ENCODE data around the gene PSMB5. TPM values are rescaled to one million over a fixed set of nuclear protein-coding genes. Genes with fewer than 3 reads are reported as not detected.

PSMB5 gene
- total RNA-seq, 1 experiment from 2014 or later: 172 TPM

DNA sequence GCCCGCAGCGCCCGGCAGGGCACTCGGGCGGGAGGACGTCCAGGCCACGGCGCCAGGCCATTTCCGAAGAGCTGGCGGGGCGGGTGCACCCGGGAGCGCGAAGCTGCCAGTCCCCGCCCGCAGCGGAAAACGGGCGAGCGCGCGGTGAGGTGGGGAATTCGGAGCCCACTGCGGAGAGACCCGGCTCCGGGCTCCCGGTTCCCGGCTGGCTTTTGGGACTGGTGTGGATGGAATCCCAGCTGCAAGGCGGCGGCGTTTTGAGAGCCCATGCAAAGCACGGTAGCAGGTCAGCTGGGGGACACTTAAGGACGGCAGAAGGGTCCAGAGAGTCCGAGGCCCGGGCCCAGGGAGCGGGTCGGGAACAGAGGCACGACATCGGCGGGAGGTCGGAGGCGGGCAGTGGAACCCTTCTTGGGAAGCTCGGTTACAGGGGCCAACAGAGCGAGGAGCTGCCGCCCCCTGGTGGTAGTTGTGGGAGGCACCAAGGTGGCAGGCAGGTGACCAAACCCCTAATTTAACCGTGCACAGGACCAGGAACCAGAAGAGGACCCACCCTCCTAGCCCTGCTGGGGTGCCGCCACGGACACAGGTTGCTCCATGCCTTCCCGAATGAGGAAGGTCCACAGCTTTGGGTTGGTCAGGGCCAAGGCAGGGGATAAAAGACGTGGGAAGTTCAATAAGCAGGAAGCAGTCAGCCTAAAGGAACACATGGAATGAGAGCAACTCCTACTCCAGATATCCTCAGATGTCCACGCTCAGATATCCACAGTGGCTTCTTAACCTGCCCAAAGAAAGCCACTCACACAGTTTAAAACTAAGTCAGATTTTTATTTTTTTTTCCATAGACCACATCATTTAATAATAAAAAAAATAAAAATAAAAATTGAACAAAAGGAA lies 23.3 kb upstream of the PSMB5 start:
- no peaks in the 10 kb centered on the region for H3K9me3 Mint-ChIP-seq (ENCODE audit: unreplicated experiment)
- H3K36me3 Mint-ChIP-seq (ENCODE audit: insufficient read depth, unreplicated experiment): peaks cover 61% of the 10 kb centered on the region
- BruUV-seq (replicated peaks): TSS peak; percentile 19
- H3K4me1 Mint-ChIP-seq (ENCODE audit: low read depth, unreplicated experiment): peaks cover 23% of the 10 kb centered on the region
- intact Hi-C loops (cut with micrococcal nuclease; ENCODE audit: unreplicated experiment): loop anchor here (1.0 to 5.0 kb wide), 4 partner anchors 64 to 501 kb away; partner anchors contain the start of gene PRMT5
- peak; percentile 91 to 94 for DNase-seq
- peak overlapping the region; percentile 56 for H3K4me3 ChIP-seq (ENCODE audit: low read depth, low read length)
- H3K27me3 Mint-ChIP-seq (ENCODE audit: insufficient read depth, unreplicated experiment): no peaks in the 10 kb centered on the region
- ChIA-PET CTCF (interaction anchor here (0.7 to 4.2 kb wide), 18 partner anchors 10 to 229 kb away, joined by 3 to 102 read pairs (median 6); partner anchors contain the start of genes ACIN1, AJUBA, C14orf119 and HAUS4), POLR2A (interaction anchor here (0.6 to 1.3 kb wide), 10 partner anchors 11 to 101 kb away, joined by 3 to 12 read pairs (median 5); partner anchors contain the start of genes ACIN1, AJUBA, C14orf119 and HAUS4)
- TF ChIP-seq, protein P1, sequence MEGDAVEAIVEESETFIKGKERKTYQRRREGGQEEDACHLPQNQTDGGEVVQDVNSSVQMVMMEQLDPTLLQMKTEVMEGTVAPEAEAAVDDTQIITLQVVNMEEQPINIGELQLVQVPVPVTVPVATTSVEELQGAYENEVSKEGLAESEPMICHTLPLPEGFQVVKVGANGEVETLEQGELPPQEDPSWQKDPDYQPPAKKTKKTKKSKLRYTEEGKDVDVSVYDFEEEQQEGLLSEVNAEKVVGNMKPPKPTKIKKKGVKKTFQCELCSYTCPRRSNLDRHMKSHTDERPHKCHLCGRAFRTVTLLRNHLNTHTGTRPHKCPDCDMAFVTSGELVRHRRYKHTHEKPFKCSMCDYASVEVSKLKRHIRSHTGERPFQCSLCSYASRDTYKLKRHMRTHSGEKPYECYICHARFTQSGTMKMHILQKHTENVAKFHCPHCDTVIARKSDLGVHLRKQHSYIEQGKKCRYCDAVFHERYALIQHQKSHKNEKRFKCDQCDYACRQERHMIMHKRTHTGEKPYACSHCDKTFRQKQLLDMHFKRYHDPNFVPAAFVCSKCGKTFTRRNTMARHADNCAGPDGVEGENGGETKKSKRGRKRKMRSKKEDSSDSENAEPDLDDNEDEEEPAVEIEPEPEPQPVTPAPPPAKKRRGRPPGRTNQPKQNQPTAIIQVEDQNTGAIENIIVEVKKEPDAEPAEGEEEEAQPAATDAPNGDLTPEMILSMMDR (IDR thresholded peaks at IDR 0.05; ENCODE audit: insufficient read depth in 1 of 2, low read depth in 1 of 2, low read length in 1 of 2, severe bottlenecking in 1 of 2, unreplicated experiment in 1 of 2): peak; percentile 93 to 96
- H3K27ac Mint-ChIP-seq (ENCODE audit: unreplicated experiment): peak overlapping the region; percentile 68
- peaks cover 5% of the 10 kb centered on the region for H3K36me3 ChIP-seq (ENCODE audit: control insufficient read depth, insufficient read depth, low read length)
- H3K4me3 Mint-ChIP-seq (ENCODE audit: unreplicated experiment): peak overlapping the region; percentile 85
- H3K27me3 ChIP-seq (replicated peaks; ENCODE audit: control insufficient read depth, insufficient read depth, low read length): no peaks in the 10 kb centered on the region
- no peaks in the 10 kb centered on the region for H3K9me3 ChIP-seq
- peaks cover 18% of the 10 kb centered on the region for H3K4me1 ChIP-seq

GRCh38 chr14:23056956-23057756 lies 22.5 kb upstream of the PSMB5 start, which contains the start of gene CDH24:
CDH24 (minus strand) TSS chr14:23057520; CDS start chr14:23055733, 1,787 bp downstream.
- POLR2A ChIA-PET: interaction anchor here (0.6 to 1.7 kb wide), 9 partner anchors 37 to 79 kb away, joined by 3 to 7 read pairs (median 5); partner anchors contain the start of genes ACIN1, AJUBA and C14orf119

More at GRCh38 chr14:23056956-23057756, 22.5 kb upstream of the PSMB5 start, which contains the start of gene CDH24:
- Histone ChIP-seq H3K4me1 (peaks cover 9% of the 10 kb centered on the region), H3K36me3 (ENCODE audit: control insufficient read depth, insufficient read depth, low read length) (peaks cover 3% of the 10 kb centered on the region; the same call in 1 of the 2 replicates), H3K9me3 (no peaks in the 10 kb centered on the region), H3K27me3 (replicated peaks; ENCODE audit: control insufficient read depth, insufficient read depth, low read length) (no peaks in the 10 kb centered on the region), H3K4me3 (ENCODE audit: low read depth, low read length) (peak within 1 kb of the TSS; percentile 56)
- DNase-seq: peak; percentile 82 to 86
- H3K27me3 Mint-ChIP-seq (ENCODE audit: insufficient read depth, unreplicated experiment): no peaks in the 10 kb centered on the region
- no TSS peak for BruUV-seq (replicated peaks)
- peaks cover 53% of the 10 kb centered on the region for H3K36me3 Mint-ChIP-seq (ENCODE audit: insufficient read depth, unreplicated experiment)
- H3K4me3 Mint-ChIP-seq (ENCODE audit: unreplicated experiment): peak within 1 kb of the TSS; percentile 85
- intact Hi-C loops (cut with micrococcal nuclease; ENCODE audit: unreplicated experiment): loop anchor here (1.0 to 5.0 kb wide), 4 partner anchors 50 to 500 kb away; partner anchors contain the start of gene PRMT5
- H3K9me3 Mint-ChIP-seq (ENCODE audit: unreplicated experiment): no peaks in the 10 kb centered on the region
- peak within 1 kb of the TSS; percentile 75 for H3K27ac Mint-ChIP-seq (ENCODE audit: unreplicated experiment)
- TF ChIP-seq, protein P1 (IDR thresholded peaks at IDR 0.05; ENCODE audit: insufficient read depth in 1 of 2, low read depth in 1 of 2, low read length in 1 of 2, severe bottlenecking in 1 of 2, unreplicated experiment in 1 of 2): no peak
- peaks cover 15% of the 10 kb centered on the region for H3K4me1 Mint-ChIP-seq (ENCODE audit: low read depth, unreplicated experiment)
- CTCF ChIA-PET: interaction anchor here (0.6 to 4.2 kb wide), 24 partner anchors 11 to 100 kb away, joined by 3 to 102 read pairs (median 7); partner anchors contain the start of genes ACIN1, AJUBA, C14orf119 and HAUS4
